ENCODE results near the gene PPP2R5A.

DNA sequence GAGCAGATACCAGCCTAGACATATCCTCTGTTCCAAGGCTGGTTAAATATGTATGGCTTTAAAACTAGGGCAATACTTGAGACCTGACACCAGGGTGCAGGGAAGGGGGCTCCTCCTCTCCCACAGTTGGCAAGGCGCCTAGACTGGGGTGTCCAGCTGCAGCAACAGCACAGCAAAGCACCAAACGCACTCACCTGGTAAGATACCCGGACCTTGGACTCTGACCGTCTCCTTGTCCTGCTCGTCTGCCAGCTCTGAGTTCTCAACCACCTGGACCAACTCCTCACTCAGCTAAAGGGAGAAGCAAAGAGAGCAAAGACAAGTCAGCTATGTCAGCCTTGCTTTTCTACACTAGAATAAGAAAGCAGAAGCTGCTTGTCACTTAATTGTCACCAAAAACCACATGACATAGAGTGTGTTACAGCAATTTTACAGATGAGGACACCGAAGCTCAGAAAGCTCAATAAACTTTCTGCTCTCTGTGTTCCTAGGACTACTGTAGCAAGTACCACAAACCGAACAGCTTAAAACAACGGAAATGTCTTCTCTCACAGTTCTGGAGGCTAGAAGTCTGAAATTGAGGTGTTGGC lies 125.1 kb downstream of the PPP2R5A start:
- TF ChIP-seq, protein P1, sequence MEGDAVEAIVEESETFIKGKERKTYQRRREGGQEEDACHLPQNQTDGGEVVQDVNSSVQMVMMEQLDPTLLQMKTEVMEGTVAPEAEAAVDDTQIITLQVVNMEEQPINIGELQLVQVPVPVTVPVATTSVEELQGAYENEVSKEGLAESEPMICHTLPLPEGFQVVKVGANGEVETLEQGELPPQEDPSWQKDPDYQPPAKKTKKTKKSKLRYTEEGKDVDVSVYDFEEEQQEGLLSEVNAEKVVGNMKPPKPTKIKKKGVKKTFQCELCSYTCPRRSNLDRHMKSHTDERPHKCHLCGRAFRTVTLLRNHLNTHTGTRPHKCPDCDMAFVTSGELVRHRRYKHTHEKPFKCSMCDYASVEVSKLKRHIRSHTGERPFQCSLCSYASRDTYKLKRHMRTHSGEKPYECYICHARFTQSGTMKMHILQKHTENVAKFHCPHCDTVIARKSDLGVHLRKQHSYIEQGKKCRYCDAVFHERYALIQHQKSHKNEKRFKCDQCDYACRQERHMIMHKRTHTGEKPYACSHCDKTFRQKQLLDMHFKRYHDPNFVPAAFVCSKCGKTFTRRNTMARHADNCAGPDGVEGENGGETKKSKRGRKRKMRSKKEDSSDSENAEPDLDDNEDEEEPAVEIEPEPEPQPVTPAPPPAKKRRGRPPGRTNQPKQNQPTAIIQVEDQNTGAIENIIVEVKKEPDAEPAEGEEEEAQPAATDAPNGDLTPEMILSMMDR (tag by site-specific recombination; IDR thresholded peaks at IDR 0.05) = no peak
- TF ChIP-seq ZNF335 (tag by site-specific recombination; conservative IDR thresholded peaks at IDR 0.05) (no peak), ZNF274 (IDR thresholded peaks at IDR 0.05; ENCODE audit: low read length) (no peak), ZNF274 (tag by site-specific recombination; IDR thresholded peaks at IDR 0.05; ENCODE audit: borderline replicate concordance) (no peak), KLF9 (tag by site-specific recombination; IDR thresholded peaks at IDR 0.05; ENCODE audit: low read depth) (no peak), ZNF341 (tag by site-specific recombination; IDR thresholded peaks at IDR 0.05; ENCODE audit: low read depth) (no peak), YY2 (tag by site-specific recombination; IDR thresholded peaks at IDR 0.05) (no peak)
- TF ChIP-seq, protein P2, sequence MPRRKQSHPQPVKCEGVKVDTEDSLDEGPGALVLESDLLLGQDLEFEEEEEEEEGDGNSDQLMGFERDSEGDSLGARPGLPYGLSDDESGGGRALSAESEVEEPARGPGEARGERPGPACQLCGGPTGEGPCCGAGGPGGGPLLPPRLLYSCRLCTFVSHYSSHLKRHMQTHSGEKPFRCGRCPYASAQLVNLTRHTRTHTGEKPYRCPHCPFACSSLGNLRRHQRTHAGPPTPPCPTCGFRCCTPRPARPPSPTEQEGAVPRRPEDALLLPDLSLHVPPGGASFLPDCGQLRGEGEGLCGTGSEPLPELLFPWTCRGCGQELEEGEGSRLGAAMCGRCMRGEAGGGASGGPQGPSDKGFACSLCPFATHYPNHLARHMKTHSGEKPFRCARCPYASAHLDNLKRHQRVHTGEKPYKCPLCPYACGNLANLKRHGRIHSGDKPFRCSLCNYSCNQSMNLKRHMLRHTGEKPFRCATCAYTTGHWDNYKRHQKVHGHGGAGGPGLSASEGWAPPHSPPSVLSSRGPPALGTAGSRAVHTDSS (tag by site-specific recombination; IDR thresholded peaks at IDR 0.05) = no peak
- TF ChIP-seq, protein P3, sequence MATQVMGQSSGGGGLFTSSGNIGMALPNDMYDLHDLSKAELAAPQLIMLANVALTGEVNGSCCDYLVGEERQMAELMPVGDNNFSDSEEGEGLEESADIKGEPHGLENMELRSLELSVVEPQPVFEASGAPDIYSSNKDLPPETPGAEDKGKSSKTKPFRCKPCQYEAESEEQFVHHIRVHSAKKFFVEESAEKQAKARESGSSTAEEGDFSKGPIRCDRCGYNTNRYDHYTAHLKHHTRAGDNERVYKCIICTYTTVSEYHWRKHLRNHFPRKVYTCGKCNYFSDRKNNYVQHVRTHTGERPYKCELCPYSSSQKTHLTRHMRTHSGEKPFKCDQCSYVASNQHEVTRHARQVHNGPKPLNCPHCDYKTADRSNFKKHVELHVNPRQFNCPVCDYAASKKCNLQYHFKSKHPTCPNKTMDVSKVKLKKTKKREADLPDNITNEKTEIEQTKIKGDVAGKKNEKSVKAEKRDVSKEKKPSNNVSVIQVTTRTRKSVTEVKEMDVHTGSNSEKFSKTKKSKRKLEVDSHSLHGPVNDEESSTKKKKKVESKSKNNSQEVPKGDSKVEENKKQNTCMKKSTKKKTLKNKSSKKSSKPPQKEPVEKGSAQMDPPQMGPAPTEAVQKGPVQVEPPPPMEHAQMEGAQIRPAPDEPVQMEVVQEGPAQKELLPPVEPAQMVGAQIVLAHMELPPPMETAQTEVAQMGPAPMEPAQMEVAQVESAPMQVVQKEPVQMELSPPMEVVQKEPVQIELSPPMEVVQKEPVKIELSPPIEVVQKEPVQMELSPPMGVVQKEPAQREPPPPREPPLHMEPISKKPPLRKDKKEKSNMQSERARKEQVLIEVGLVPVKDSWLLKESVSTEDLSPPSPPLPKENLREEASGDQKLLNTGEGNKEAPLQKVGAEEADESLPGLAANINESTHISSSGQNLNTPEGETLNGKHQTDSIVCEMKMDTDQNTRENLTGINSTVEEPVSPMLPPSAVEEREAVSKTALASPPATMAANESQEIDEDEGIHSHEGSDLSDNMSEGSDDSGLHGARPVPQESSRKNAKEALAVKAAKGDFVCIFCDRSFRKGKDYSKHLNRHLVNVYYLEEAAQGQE (tag by site-specific recombination; IDR thresholded peaks at IDR 0.05) = no peak
- TF ChIP-seq, protein P4, sequence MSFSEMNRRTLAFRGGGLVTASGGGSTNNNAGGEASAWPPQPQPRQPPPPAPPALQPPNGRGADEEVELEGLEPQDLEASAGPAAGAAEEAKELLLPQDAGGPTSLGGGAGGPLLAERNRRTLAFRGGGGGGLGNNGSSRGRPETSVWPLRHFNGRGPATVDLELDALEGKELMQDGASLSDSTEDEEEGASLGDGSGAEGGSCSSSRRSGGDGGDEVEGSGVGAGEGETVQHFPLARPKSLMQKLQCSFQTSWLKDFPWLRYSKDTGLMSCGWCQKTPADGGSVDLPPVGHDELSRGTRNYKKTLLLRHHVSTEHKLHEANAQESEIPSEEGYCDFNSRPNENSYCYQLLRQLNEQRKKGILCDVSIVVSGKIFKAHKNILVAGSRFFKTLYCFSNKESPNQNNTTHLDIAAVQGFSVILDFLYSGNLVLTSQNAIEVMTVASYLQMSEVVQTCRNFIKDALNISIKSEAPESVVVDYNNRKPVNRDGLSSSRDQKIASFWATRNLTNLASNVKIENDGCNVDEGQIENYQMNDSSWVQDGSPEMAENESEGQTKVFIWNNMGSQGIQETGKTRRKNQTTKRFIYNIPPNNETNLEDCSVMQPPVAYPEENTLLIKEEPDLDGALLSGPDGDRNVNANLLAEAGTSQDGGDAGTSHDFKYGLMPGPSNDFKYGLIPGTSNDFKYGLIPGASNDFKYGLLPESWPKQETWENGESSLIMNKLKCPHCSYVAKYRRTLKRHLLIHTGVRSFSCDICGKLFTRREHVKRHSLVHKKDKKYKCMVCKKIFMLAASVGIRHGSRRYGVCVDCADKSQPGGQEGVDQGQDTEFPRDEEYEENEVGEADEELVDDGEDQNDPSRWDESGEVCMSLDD (tag by site-specific recombination; IDR thresholded peaks at IDR 0.05) = no peak

Data from HEK293 (cell line).